Measurements from ENCODE around the gene PRAMEF14. TPM values are rescaled to one million over a fixed set of nuclear protein-coding genes. Genes with fewer than 3 reads are reported as not detected.
"Not testable (repeated sequence)": the region's sequence is repeated elsewhere in the genome, so short reads cannot be mapped to it uniquely, and the experiment has no call there.

PRAMEF14 gene, protein sequence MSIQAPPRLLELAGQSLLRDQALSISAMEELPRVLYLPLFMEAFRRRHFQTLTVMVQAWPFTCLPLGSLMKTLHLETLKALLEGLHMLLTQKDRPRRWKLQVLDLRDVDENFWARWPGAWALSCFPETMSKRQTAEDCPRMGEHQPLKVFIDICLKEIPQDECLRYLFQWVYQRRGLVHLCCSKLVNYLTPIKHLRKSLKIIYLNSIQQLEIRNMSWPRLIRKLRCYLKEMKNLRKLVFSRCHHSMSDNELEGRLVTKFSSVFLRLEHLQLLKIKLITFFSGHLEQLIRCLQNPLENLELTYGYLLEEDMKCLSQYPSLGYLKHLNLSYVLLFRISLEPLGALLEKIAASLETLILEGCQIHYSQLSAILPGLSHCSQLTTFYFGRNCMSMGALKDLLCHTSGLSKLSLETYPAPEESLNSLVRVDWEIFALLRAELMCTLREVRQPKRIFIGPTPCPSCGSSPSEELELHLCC
- not detected for total RNA-seq
- long read RNA-seq, result 0 reads

GRCh38 chr1:13347034-13347433 is at the start of gene PRAMEF14:
Gene PRAMEF14, minus strand, starts transcription at chr1:13347134. Its CDS starts 1,820 bp downstream, at chr1:13345314.
- intact Hi-C loops (cut with DNase I); ATAC-seq; DNase-seq: not testable (repeated sequence)

GRCh38 chr1:13395311-13395710 is 48.4 kb upstream of the PRAMEF14 start:
- DNase-seq; ATAC-seq; intact Hi-C loops (cut with DNase I): not testable (repeated sequence)

- intact Hi-C loops (cut with DNase I); ATAC-seq; DNase-seq: not testable (repeated sequence)
These were observed 47.8 kb upstream of the PRAMEF14 start for GRCh38 chr1:13394761-13395160.

- ATAC-seq; DNase-seq; intact Hi-C loops (cut with DNase I): not testable (repeated sequence)
These were observed 46.1 kb upstream of the PRAMEF14 start for GRCh38 chr1:13393004-13393403.

DNA sequence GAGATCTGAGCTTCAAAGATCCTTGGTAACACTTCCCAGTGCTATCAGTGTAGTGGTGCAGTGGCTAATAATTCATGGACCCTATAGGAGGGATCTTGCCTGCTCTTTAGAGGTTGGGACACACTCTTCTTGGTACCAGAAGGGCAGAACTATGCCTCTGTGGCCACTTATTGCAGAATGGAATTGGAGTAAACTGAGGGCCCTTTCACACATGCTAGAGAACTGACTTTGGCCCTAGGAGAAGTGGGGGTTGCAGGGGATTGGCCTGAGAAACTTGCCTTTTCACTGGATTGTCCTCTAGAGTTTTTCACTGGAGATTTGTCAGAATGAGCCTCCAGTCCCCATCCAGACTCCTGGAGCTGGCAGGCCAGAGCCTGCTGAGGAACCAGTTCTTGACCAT is 42.4 kb upstream of the PRAMEF14 start, which contains the start of gene PRAMEF17:
PRAMEF17 (plus strand) TSS at position 301 of the 400 bp plus-strand sequence; CDS start at position 327, 26 bp downstream.
- ATAC-seq; DNase-seq; intact Hi-C loops (cut with DNase I): not testable (repeated sequence)

DNA sequence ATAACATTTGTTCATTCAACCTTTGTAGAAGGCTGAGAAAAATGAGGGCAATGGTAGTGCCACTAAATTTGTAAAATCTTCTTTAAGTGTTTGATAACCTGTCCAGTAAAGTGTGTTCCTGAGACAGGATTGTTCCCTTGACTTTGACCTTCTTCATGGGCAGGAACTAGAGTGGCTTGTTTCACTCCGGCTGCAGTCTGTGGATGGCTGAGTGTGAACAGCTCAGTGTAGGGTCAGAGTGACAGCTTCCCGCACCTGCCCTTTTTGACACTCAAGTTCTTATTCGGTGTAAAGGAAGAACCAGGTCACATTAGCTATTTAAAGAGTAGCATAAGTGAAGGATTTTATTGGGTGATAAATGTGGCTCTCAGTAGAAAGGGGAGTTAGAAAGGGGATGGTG is 33.4 kb upstream of the PRAMEF14 start:
- ATAC-seq; intact Hi-C loops (cut with DNase I); DNase-seq: not testable (repeated sequence)

- intact Hi-C loops (cut with DNase I); DNase-seq; ATAC-seq: not testable (repeated sequence)
These were observed 32.0 kb upstream of the PRAMEF14 start for GRCh38 chr1:13378983-13379382.

DNA sequence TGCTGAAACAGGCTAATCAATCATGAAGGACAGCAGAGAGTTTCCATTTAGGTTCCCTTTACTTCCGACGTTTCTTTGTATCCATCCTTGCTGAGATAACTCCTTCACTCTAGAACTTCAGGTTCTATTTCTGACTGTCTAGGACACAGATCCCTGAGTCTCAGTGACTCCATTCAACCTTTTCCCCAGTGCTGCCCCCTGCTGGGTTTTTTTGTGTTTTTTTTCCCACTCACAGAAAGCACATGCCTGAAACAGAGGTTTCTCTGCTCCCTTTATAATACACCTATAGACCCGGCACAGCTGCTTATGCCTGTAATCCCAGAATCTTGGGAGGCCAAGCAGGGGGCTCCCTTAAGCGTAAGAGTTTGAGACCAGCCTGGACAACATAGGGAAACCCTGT is 21.6 kb upstream of the PRAMEF14 start:
- DNase-seq; intact Hi-C loops (cut with DNase I); ATAC-seq: not testable (repeated sequence)

GRCh38 chr1:13366536-13366935 is 19.6 kb upstream of the PRAMEF14 start:
- ATAC-seq; intact Hi-C loops (cut with DNase I); DNase-seq: not testable (repeated sequence)

- ATAC-seq; intact Hi-C loops (cut with DNase I); DNase-seq: not testable (repeated sequence)
These were observed 18.0 kb upstream of the PRAMEF14 start for GRCh38 chr1:13364928-13365327.

DNA sequence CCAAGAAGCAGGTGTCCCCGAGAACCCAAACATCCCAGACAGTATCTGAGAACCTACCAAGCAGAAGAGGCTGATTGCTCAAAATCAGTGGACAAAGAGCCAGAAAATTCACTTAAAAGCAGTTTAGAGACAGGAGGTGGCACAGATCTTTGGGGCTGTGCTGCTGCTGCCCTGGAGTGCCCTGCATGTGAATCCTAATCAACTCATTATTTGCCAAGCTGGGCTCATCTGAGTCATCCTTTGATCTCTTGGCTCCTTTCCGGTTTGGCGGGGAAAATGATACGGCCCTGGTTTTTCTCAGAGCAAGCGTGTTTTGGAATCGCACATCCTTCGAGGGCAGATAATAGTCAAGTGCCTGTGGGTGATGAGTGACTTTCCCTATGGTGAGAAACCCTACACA is 15.4 kb upstream of the PRAMEF14 start:
- peak; percentile 43 to 53 for ATAC-seq
- intact Hi-C loops (cut with DNase I); DNase-seq: not testable (repeated sequence)

DNA sequence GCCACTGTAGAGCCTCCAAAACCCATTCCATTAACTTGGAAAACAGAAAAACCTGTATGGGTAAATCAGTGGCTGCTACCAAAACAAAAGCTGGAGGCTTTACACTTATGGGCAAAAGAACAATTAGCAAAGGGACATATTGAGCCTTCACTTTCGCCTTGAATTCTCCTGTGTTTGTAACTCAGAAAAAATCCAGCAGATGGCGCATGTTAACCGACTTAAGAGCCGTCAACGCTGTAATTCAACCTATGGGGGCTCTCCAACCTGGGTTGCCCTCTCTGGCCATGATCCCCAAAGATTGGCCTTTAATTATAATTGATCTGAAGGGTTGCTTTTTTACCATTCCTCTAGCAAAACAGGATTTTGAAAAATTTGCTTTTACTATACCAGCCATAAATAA is 9.8 kb upstream of the PRAMEF14 start:
- intact Hi-C loops (cut with DNase I), result not testable (repeated sequence)

GRCh38 chr1:13354475-13354874 is 7.5 kb upstream of the PRAMEF14 start:
- ATAC-seq; intact Hi-C loops (cut with DNase I); DNase-seq: not testable (repeated sequence)

More for the DNA sequence above, 9.8 kb upstream of the PRAMEF14 start:
- not testable (repeated sequence) for ATAC-seq, DNase-seq

DNA sequence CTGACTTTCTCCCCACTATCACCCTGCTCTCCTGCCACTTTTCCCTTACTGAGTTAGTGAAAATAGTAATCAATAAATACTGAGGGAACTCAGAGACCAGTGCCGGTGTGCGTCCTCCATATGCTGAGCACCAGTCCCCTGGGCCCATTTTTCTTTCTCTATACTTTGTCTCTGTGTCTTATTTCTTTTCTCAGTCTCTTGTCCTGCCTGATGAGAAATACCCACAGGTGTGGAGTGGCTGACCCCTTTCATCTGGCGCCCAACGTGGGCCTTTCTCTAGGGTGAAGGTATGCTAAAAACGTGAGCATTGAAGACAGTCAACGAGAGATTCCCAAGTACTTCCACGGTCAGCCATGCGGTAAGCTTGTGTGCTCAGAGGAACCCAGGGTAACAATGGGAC is 6.5 kb upstream of the PRAMEF14 start:
- intact Hi-C loops (cut with DNase I); ATAC-seq; DNase-seq: not testable (repeated sequence)

GRCh38 chr1:13342496-13342895 is 4.4 kb downstream of the PRAMEF14 start:
- ATAC-seq; DNase-seq; intact Hi-C loops (cut with DNase I): not testable (repeated sequence)

DNA sequence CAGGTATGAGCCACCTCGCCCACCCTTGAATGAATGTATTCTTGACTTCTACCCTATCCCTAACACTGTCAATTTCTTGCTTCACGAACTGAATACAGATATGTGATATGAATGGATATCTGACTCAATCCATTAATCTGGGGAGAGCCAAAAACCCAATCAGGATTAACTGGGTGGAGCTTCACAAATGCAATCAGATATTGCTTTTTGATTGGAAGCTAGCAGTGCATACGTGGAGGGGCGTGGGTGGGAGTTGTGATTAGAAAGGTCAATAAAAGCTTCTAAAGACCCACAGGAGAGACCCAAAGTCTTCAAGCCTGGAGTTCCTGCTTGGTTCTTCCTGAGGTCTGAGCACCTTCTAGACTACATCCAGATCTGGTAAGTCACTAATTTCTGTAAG is 31.7 kb downstream of the PRAMEF14 start, which contains the start of gene PRAMEF15:
PRAMEF15 (plus strand) TSS at position 301 of the 400 bp plus-strand sequence. CDS start 2,827 bp downstream, outside the sequence.
- ATAC-seq; DNase-seq; intact Hi-C loops (cut with DNase I): not testable (repeated sequence)

DNA sequence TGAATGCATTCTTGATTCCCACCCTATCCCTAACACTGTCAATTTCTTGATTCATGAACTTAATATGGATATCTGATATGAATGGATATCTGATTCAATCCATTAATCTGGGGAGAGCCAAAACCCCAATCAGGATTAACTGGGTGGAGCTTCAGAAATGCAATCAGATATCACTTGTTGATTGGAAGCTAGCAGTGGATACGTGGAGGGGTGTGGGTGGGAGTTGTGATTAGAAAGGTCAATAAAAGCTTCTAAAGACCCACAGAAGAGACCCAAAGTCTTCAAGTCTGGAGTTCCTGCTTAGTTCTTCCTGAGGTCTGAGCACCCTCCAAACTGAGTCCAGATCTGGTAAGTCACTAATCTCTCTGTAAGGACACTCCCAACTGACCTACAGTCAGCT is 43.7 kb downstream of the PRAMEF14 start, which contains the start of gene PRAMEF33:
PRAMEF33 (plus strand) TSS at position 301 of the 400 bp plus-strand sequence. CDS start 2,416 bp downstream, outside the sequence.
- intact Hi-C loops (cut with DNase I); DNase-seq; ATAC-seq: not testable (repeated sequence)

- DNase-seq; ATAC-seq; intact Hi-C loops (cut with DNase I): not testable (repeated sequence)
These were observed 44.7 kb downstream of the PRAMEF14 start for GRCh38 chr1:13302197-13302596.

- intact Hi-C loops (cut with DNase I); DNase-seq; ATAC-seq: not testable (repeated sequence)
These were observed 48.2 kb downstream of the PRAMEF14 start for GRCh38 chr1:13298699-13299098.
